ENCODE data around the gene SPTB.

Gene SPTB

GRCh38 chr14:64879635-64880220, at the start of gene SPTB:
SPTB (minus strand) TSS chr14:64879907; CDS start chr14:64823094, 56,813 bp downstream.
- H3K27ac ChIP-seq, result no peak within 1 kb of the TSS
- DNase-seq (ENCODE audit: low spot score), result peak; percentile 10
- ChIA-PET CTCF (interaction anchor here (0.5 to 5.3 kb wide), 6 partner anchors 12 to 88 kb away, joined by 3 to 34 read pairs (median 6); no protein-coding TSS in a partner anchor), POLR2A (ENCODE audit: low non-redundant PET) (interaction anchor here (0.7 to 0.8 kb wide), 2 partner anchors 17 to 376 kb away, joined by 3 to 4 read pairs; no protein-coding TSS in a partner anchor)
- no peak for TF ChIP-seq CTCF (conservative IDR thresholded peaks at IDR 0.05; ENCODE audit: low read depth)

DNA sequence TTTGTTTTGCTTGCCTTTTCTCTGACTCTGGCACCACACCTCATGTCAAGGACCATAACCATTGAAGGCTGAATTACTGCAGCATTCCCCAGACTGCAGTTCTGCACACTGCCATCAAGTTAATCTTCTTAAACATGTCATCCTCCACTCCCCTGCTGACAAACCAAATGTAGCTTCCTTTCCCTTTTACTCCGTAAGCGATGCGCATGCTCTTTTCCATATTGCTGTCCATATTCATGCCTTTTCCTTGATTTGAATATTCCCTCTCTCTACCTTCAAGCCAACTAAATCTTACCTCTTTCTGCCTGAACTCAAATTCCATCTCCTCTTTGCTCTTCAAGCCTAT, 49.3 kb upstream of the SPTB start:
- no peak overlapping the region for H3K27ac ChIP-seq
- CTCF ChIA-PET, result no interaction called here
- DNase-seq (ENCODE audit: low spot score), result no peak
- POLR2A ChIA-PET (ENCODE audit: low non-redundant PET), result no interaction called here
- TF ChIP-seq CTCF (conservative IDR thresholded peaks at IDR 0.05; ENCODE audit: low read depth), result no peak

- H3K27ac ChIP-seq, result no peak overlapping the region
- CTCF ChIA-PET, result no interaction called here
- TF ChIP-seq CTCF (conservative IDR thresholded peaks at IDR 0.05; ENCODE audit: low read depth), result no peak
- no peak for DNase-seq (ENCODE audit: low spot score)
- POLR2A ChIA-PET (ENCODE audit: low non-redundant PET), result no interaction called here
These were observed 48.7 kb upstream of the SPTB start for GRCh38 chr14:64928239-64929013.

GRCh38 chr14:64927031-64927430, 47.3 kb upstream of the SPTB start:
- no peak for TF ChIP-seq CTCF (conservative IDR thresholded peaks at IDR 0.05; ENCODE audit: low read depth)
- DNase-seq (ENCODE audit: low spot score), result no peak
- CTCF ChIA-PET, result interaction anchor here (0.9 kb wide), 1 partner anchor 10 kb away, joined by 3 read pairs; no protein-coding TSS in a partner anchor
- no peak overlapping the region for H3K27ac ChIP-seq
- POLR2A ChIA-PET (ENCODE audit: low non-redundant PET), result no interaction called here

- H3K27ac ChIP-seq, result no peak overlapping the region
- no peak for DNase-seq (ENCODE audit: low spot score)
- ChIA-PET CTCF (no interaction called here), POLR2A (ENCODE audit: low non-redundant PET) (no interaction called here)
- TF ChIP-seq CTCF (conservative IDR thresholded peaks at IDR 0.05; ENCODE audit: low read depth), result no peak
These were observed 46.8 kb upstream of the SPTB start for GRCh38 chr14:64926398-64926995.

- ChIA-PET POLR2A (ENCODE audit: low non-redundant PET) (interaction anchor here (1.0 kb wide), 1 partner anchor 8 kb away, joined by 9 read pairs; the partner anchor contains the start of gene CHURC1), CTCF (interaction anchor here (0.7 kb wide), 1 partner anchor 412 kb away, joined by 8 read pairs; no protein-coding TSS in a partner anchor)
- DNase-seq (ENCODE audit: low spot score), result no peak
- H3K27ac ChIP-seq, result no peak overlapping the region
- TF ChIP-seq CTCF (conservative IDR thresholded peaks at IDR 0.05; ENCODE audit: low read depth), result no peak
These were observed 43.3 kb upstream of the SPTB start for GRCh38 chr14:64923015-64923414.
